ENCODE data around the gene CAMKK2.

DNA sequence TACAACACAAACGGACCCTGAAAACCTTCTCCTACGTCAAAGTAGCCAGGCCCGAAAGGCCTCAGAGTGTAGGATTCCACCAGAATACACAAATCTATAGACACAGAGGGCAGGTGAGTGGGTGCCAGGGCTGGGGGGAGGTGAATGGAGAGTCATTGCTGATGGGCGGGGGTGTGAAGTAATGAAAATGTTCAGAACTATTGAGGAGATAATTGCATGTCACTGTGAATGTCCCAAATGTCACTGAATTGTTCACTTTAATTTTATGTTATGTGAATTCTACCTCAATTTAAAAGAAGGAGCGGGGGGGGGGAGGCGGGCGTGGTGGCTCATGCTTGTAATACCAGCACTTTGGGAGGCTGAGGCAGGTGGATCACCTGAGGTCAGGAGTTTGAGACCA is 50.6 kb downstream of the CAMKK2 start:
- no peak for TF ChIP-seq POLR2A (IDR thresholded peaks at IDR 0.05)
- TF ChIP-seq, protein P1, sequence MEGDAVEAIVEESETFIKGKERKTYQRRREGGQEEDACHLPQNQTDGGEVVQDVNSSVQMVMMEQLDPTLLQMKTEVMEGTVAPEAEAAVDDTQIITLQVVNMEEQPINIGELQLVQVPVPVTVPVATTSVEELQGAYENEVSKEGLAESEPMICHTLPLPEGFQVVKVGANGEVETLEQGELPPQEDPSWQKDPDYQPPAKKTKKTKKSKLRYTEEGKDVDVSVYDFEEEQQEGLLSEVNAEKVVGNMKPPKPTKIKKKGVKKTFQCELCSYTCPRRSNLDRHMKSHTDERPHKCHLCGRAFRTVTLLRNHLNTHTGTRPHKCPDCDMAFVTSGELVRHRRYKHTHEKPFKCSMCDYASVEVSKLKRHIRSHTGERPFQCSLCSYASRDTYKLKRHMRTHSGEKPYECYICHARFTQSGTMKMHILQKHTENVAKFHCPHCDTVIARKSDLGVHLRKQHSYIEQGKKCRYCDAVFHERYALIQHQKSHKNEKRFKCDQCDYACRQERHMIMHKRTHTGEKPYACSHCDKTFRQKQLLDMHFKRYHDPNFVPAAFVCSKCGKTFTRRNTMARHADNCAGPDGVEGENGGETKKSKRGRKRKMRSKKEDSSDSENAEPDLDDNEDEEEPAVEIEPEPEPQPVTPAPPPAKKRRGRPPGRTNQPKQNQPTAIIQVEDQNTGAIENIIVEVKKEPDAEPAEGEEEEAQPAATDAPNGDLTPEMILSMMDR (IDR thresholded peaks at IDR 0.05), result no peak

Data from transverse colon (tissue), 3 donors.